ENCODE data around the gene GDI2.
"Not testable (repeated sequence)": the region's sequence is repeated elsewhere in the genome, so short reads cannot be mapped to it uniquely, and the experiment has no call there.

Gene GDI2

GRCh38 chr10:5813341-5814109, at the start of gene GDI2:
GDI2 (minus strand) TSS chr10:5813434; CDS start chr10:5813258, 176 bp downstream.
- peak; percentile 95 for DNase-seq (ENCODE audit: low read depth)

- no peak for DNase-seq (ENCODE audit: low read depth)
Observed at GRCh38 chr10:5862360-5862961, 49.2 kb upstream of the GDI2 start.

DNA sequence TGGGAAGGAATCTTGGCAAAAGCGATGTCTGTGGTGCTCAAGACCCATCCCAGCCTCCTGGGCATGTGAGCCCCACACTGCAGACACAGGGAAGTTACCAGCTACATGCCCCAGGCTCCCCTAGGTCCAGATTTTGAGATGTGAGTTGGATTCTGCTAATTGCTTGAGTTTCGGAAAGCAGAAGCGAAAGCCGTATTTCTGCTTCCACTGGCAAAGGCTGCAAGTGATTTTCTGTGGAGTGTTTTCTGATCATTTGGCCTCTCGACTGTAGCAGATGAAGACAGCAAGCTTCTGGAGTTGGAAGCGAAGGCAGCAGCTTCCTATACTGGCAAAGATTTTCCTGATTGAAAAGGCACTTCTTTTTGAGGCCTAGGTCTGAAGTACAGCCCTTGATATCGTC, 46.8 kb upstream of the GDI2 start:
- no peak for DNase-seq (ENCODE audit: low read depth)

- no peak for DNase-seq (ENCODE audit: low read depth)
Observed at GRCh38 chr10:5858811-5859210, 45.6 kb upstream of the GDI2 start.

DNA sequence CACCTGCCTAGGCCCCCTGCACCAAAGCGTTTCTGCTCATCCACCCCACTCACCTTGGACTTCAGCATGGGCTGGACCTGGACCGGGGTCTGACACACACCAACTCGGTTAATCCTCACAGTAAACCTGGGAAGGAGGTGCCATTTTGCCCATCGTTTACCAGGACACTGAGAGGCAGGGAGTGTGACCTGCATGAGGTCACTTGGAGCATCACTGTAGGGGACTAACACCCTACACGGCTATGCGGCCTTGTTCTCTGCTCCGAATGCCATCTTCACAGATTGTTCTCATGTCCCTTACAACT, 43.4 kb upstream of the GDI2 start:
- DNase-seq (ENCODE audit: low read depth), result no peak

DNA sequence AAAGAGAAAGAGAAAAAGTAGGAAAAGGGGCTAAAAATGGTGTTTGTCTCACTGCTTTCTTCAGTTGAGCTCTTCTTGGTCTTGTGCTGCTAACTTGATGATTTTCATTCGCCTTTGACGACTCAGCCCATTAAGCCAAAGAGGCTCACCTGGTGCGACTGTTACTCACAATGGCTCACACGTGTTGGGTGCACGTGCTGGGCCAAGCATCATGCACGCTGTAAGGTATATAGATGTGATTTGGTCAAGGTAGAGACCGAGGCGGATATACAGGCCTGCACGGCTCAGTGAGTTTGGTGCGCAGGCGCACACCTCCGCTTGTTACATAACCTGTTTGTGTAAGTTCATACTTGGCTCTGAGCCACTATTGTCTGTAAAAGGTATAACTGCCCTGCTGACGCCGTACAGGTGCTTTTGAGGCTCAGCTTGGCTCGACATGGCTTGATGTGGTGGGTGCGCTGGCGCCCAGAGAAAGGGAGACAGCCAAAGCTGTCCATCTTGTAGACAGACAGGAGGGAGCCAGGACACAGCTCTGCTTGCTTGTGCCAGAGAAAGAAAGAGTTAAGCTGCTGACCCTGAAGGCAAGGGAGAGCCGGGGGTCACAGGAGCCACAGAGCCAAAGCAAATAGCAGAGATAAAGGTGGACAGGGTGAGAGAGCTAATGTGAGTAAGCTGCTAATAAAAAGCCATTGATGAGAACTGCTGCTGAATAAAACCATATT, 42.9 kb upstream of the GDI2 start:
- no peak for DNase-seq (ENCODE audit: low read depth)

GRCh38 chr10:5854131-5854475, 40.9 kb upstream of the GDI2 start:
- DNase-seq (ENCODE audit: low read depth), result no peak

DNA sequence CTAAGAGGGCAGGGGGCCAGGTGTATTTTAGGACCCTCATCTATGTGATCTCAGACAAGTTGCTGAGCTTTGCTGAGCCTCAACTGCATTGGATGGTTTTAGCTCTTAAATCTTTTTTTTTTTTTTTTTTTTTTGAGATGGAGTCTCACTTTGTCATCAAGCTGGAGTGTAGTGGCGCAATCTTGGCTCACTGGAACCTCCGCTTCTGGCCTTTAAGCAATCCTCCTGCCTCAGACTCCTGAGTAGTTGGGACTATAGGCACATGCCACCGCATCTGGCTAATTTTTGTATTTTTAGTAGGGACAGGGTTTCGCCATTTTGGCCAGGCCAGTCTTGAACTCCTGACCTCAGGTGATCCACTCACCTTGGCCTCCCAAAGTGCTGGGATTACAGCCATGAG, 33.4 kb upstream of the GDI2 start:
- not testable (repeated sequence) for DNase-seq (ENCODE audit: low read depth)

DNA sequence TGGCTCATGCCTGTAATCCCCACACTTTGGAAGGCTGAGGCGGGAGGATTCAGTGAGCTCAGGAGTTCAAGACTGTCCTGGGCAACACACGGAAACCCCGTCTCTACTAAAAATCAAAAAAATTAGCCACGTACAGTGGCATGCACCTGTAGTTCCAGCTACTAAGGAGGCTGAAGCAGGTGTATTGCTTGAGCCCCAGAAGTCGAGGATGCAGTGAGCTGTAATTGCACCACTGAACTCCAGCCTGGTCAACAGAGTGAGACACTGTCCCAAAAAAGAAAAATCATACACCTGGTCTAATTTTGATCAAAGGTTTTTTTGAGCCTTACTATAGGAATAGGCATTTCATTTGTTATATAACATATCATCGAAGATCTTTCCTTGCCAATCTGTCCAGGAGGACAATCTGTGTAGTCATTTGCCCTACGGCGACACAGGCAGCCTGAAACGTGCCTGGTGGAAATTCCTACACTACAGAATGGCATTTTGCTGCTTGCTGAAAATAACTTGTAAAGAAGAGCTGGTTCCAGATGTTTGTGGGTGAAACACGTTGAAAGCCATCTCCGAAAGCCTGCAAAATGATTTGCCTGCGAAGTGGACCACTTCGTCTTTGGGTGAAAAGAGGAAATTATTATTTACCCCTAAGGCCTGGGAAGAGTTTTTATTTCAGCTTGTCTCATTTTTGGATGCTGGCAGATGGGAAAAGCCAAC, 31.3 kb upstream of the GDI2 start:
- DNase-seq (ENCODE audit: low read depth), result no peak

GRCh38 chr10:5843686-5844344, 30.6 kb upstream of the GDI2 start:
- DNase-seq (ENCODE audit: low read depth), result no peak

DNA sequence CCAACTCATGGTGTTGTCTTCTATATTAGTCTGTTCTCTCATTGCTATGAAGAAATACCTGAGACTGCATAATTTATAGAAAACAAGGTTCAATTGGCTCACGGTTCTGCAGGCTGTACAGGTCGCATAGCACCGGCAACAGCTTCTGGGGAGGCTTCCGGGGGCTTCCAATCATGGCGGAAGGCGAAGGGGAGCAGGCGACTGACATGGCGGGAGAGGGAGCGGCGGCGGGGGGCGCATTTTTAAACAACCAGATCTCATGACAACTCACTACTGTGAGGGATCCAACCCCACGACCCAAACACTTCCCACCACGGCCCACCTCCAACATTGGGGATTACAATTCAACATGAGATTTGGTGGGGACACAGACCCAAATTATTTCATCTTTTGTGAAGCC, 28.7 kb upstream of the GDI2 start:
- no peak for DNase-seq (ENCODE audit: low read depth)

GRCh38 chr10:5840314-5841307, 27.4 kb upstream of the GDI2 start:
- no peak for DNase-seq (ENCODE audit: low read depth)

- not testable (repeated sequence) for DNase-seq (ENCODE audit: low read depth)
Observed at GRCh38 chr10:5836181-5836580, 22.9 kb upstream of the GDI2 start.

GRCh38 chr10:5835446-5836095, 22.3 kb upstream of the GDI2 start:
- no peak for DNase-seq (ENCODE audit: low read depth)

DNA sequence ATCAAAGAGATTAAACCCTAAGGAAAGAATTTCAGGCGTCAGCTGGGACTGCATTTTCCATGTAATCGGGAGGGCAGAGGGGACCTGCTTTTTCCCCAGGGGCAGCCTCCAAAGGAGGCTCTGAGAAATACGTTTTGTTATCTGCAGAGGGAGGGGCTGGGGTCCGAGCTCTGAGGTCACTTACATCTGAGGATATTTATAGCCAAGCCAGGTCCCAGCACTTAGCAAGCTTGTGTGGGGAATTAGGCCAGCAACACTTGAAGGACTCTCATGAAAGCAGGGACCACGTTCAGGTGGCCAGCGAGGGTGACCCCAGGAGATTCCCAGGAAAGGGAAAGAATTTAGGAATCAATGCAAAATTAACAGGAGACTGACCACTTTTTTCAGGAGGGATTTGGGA, 20.6 kb upstream of the GDI2 start:
- DNase-seq (ENCODE audit: low read depth), result no peak

DNA sequence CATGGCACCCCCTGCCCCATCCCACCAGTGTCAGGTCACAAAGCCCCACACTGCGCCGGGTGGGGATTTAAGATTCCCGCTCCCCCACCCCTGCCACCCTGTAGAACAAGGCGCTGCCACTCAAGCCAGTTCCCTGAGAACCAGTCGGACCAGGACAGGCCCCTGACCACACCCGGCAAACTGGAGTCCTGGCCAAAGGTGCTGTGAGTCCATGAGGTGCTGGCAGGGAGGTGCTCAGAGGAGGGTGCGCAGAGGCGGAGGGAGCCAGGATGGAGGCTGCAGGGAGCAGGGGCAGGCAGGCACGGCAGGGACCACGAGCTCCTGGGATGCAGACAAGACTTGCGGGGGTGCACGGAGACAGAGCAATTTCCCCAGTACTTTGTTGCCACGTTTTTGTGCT, 19.7 kb upstream of the GDI2 start:
- DNase-seq (ENCODE audit: low read depth), result no peak

- DNase-seq (ENCODE audit: low read depth), result no peak
Observed at GRCh38 chr10:5831446-5831782, 18.2 kb upstream of the GDI2 start.

- DNase-seq (ENCODE audit: low read depth), result no peak
Observed at GRCh38 chr10:5830629-5831445, 17.6 kb upstream of the GDI2 start.

DNA sequence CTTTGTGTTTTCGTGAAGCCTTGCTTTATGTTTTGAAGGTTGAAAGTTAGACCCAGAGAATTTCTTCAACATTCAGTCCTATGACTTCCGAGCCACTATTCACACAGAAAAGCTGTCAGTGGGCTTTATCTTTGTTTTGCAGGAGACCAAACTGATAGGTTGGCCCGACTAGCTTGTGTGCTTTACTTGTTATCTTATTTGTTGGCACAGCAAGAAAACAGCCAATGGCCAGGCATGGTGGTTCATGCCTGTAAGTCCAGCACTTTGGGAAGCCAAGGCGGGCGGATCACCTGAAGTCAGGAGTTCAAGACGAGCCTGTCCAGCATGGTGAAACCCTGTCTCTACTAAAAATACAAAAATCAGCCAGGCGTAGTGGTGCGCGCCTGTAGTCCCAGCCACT, 16.0 kb upstream of the GDI2 start:
- DNase-seq (ENCODE audit: low read depth), result no peak

- DNase-seq (ENCODE audit: low read depth), result no peak
Observed at GRCh38 chr10:5828725-5829124, 15.5 kb upstream of the GDI2 start.
